HG03432 (cell line): Measurements from ENCODE around the gene RTF1.
A peak's percentile ranks its signal among the peaks of the same experiment; 100 is the strongest.

Experiments
- ATAC-seq: cut with Tn5 transposase; IDR thresholded peaks from one replicate; pipeline ENCODE4 v1.9.1; 2021; ENCODE audit warnings: mild to moderate bottlenecking, moderate library complexity; ENCODE audit not compliant: unreplicated experiment

The RTF1 gene

GRCh38 chr15:41502795-41503668 lies 86.1 kb downstream of the RTF1 start:
- ATAC-seq, result no peak

- no peak for ATAC-seq
These were observed 86.7 kb downstream of the RTF1 start for GRCh38 chr15:41503669-41504010.

GRCh38 chr15:41504751-41505492 lies 88.0 kb downstream of the RTF1 start:
- ATAC-seq, result no peak

- no peak for ATAC-seq
These were observed 88.9 kb downstream of the RTF1 start for GRCh38 chr15:41505776-41506175.

GRCh38 chr15:41506796-41507341 lies 90.0 kb downstream of the RTF1 start:
- ATAC-seq, result no peak

GRCh38 chr15:41507820-41508290 lies 91.0 kb downstream of the RTF1 start:
- no peak for ATAC-seq

- no peak for ATAC-seq
These were observed 93.8 kb downstream of the RTF1 start for GRCh38 chr15:41510728-41511127.

- no peak for ATAC-seq
These were observed 94.5 kb downstream of the RTF1 start for GRCh38 chr15:41511331-41511898.

- no peak for ATAC-seq
These were observed 95.0 kb downstream of the RTF1 start for GRCh38 chr15:41511899-41512369.

- ATAC-seq, result peak; percentile 12
These were observed 95.6 kb downstream of the RTF1 start for GRCh38 chr15:41512512-41512939.

- ATAC-seq, result peak; percentile 35
These were observed 96.1 kb downstream of the RTF1 start for GRCh38 chr15:41512940-41513505.

GRCh38 chr15:41513506-41514227 lies 96.8 kb downstream of the RTF1 start, which contains the start of gene LTK:
Gene LTK, minus strand, starts transcription at chr15:41513827. Its CDS starts 118 bp downstream, at chr15:41513709.
- no peak for ATAC-seq

- no peak for ATAC-seq
These were observed 101.1 kb downstream of the RTF1 start for GRCh38 chr15:41517895-41518449.

GRCh38 chr15:41520636-41521035 lies 103.7 kb downstream of the RTF1 start:
- no peak for ATAC-seq

GRCh38 chr15:41521614-41522013 lies 104.7 kb downstream of the RTF1 start:
- ATAC-seq, result no peak

GRCh38 chr15:41523097-41523496 lies 106.2 kb downstream of the RTF1 start:
- no peak for ATAC-seq

- ATAC-seq, result no peak
These were observed 113.6 kb downstream of the RTF1 start for GRCh38 chr15:41530363-41530956.
